GM12878 (cell line): Measurements from ENCODE around the gene CRY1. TPM values are rescaled to one million over a fixed set of nuclear protein-coding genes. Genes with fewer than 3 reads are reported as not detected.

Source experiments
- CEBPZ ChIP-seq: fragments of 150-350 bp; IDR thresholded peaks from 2 replicates; pipeline ENCODE4 v1.6.1; 2016; ENCODE audit warnings: low read depth, low read length
- CREB1 ChIP-seq: IDR thresholded peaks from 2 replicates; pipeline ENCODE4 v1.6.1; 2012; ENCODE audit warnings: low read depth, mild to moderate bottlenecking, inconsistent platforms
- CUX1 ChIP-seq: IDR thresholded peaks from 2 replicates; pipeline ENCODE4 v1.6.1; 2012; ENCODE audit warnings: improper control_type of control experiment, low read depth, low read length; ENCODE audit not compliant: insufficient replicate concordance
- EED ChIP-seq: sonication (generic); IDR thresholded peaks from 2 replicates; pipeline ENCODE4 v1.6.1; 2016; ENCODE audit warnings: antibody characterized with exemption, low read depth
- EGR1 ChIP-seq, 2 experiments: IDR thresholded peaks; 1 replicate in 1 of 2; 2 replicates in 1 of 2; pipeline ENCODE4 v1.6.1; 2011 to 2012; ENCODE audit warnings: low read depth in 2 of 2, low read length in 2 of 2, borderline replicate concordance in 1 of 2, mild to moderate bottlenecking in 1 of 2, moderate library complexity in 1 of 2
- FOXK2 ChIP-seq: fragments of 450-650 bp; IDR thresholded peaks from 2 replicates; pipeline ENCODE4 v1.6.1; 2017; ENCODE audit warnings: mild to moderate bottlenecking, moderate library complexity
- HDAC6 ChIP-seq: fragments of 200-600 bp; sonication (generic); IDR thresholded peaks from one replicate; pipeline ENCODE4 v1.8.0; 2017; ENCODE audit warnings: antibody characterized with exemption; ENCODE audit not compliant: unreplicated experiment
- KAT2A ChIP-seq: conservative IDR thresholded peaks from 2 replicates; pipeline ENCODE4 v1.6.1; 2011; ENCODE audit warnings: low read depth, low read length; ENCODE audit not compliant: control insufficient read depth
- LARP7 ChIP-seq: fragments of 450-650 bp; IDR thresholded peaks from 2 replicates; pipeline ENCODE4 v1.6.1; 2017; ENCODE audit warnings: mild to moderate bottlenecking
- MEF2B ChIP-seq: fragments of 450-650 bp; IDR thresholded peaks from 2 replicates; pipeline ENCODE4 v1.6.1; 2018; ENCODE audit warnings: mild to moderate bottlenecking, moderate library complexity; ENCODE audit not compliant: partially characterized antibody, poor library complexity, severe bottlenecking
- MXI1 ChIP-seq: fragments of 150-350 bp; IDR thresholded peaks from 2 replicates; pipeline ENCODE4 v1.6.1; 2011; ENCODE audit warnings: low read depth, mild to moderate bottlenecking, inconsistent platforms, low read length, improper control_type of control experiment
- MYB ChIP-seq: fragments of 150-350 bp; IDR thresholded peaks from 2 replicates; pipeline ENCODE4 v1.6.1; 2014; ENCODE audit warnings: mild to moderate bottlenecking, low read depth, low read length, borderline replicate concordance
- NRF1 ChIP-seq: conservative IDR thresholded peaks from 2 replicates; pipeline ENCODE4 v1.6.1; 2011; ENCODE audit warnings: mild to moderate bottlenecking, low read depth, low read length, improper control_type of control experiment
- RUNX3 ChIP-seq: IDR thresholded peaks from 2 replicates; pipeline ENCODE4 v1.6.1; 2012; ENCODE audit warnings: low read length, inconsistent platforms
- SIN3A ChIP-seq: IDR thresholded peaks from 2 replicates; pipeline ENCODE4 v1.6.1; 2012; ENCODE audit warnings: low read depth, low read length, improper control_type of control experiment
- ZBTB4 ChIP-seq: fragments of 450-650 bp; formaldehyde crosslinking; IDR thresholded peaks from 2 replicates; pipeline ENCODE4 v1.4.0; 2022; ENCODE audit warnings: mild to moderate bottlenecking, moderate library complexity
- ZNF24 ChIP-seq: fragments of 450-650 bp; IDR thresholded peaks from 2 replicates; pipeline ENCODE4 v1.6.1; 2017; ENCODE audit warnings: antibody characterized with exemption, mild to moderate bottlenecking
- ZNF384 ChIP-seq: IDR thresholded peaks from 2 replicates; pipeline ENCODE4 v1.6.1; 2012; ENCODE audit warnings: low read depth, mild to moderate bottlenecking, low read length, improper control_type of control experiment, borderline replicate concordance
- polyA plus RNA-seq, 11 experiments: library from polyadenylated mRNA; depleted of rRNA in 4 of 11; unstranded in 6 of 11; stranded (reverse) in 5 of 11; fragments of >200 nt; fragmentation: Nextera tagmentation in 4 of 11; fragmentation: Illumina TruSeq in 1 of 11; extraction: Ambion mirVana in 4 of 11; extraction: Trizol in 1 of 11; gene quantifications; 1 replicate in 1 of 11; 2 replicates in 10 of 11; pipeline versions ENCODE4 v1.2.1 to v1.2.3, GENCODE V29; 2011 to 2016; ENCODE audit warnings: inconsistent platforms in 2 of 11, missing spikeins in 2 of 11, low read depth in 1 of 11
- total RNA-seq, 4 experiments: library from RNA; depleted of rRNA in 3 of 4; stranded (reverse); fragments of >200 nt in 3 of 4; fragmentation: Illumina TruSeq in 1 of 4; extraction: Trizol in 1 of 4; gene quantifications; 2 replicates each; pipeline versions ENCODE4 v1.2.1 to v1.2.3, GENCODE V29; 2013 to 2021

CRY1 gene
- total and polyA plus RNA-seq, 10 of the 15 experiments (the other 5 are each of a cell fraction or from before 2014, with no cell fraction given): 1.6 to 10.9 (median 5.4) TPM

- no peak for TF ChIP-seq HDAC6
- TF ChIP-seq ZNF24: no peak
- no peak for TF ChIP-seq LARP7
- no peak for TF ChIP-seq KAT2A
- TF ChIP-seq EGR1 (IDR thresholded peaks at IDR 0.05; ENCODE audit: borderline replicate concordance in 1 of 2, low read depth in 2 of 2, low read length in 2 of 2): peak in 1 of 2 experiments; percentile 83; a peak in 2 of 3 replicates
- no peak for TF ChIP-seq ZBTB4 (CRISPR knock-in tag)
- TF ChIP-seq FOXK2: no peak
- TF ChIP-seq CEBPZ: no peak
- no peak for TF ChIP-seq ZNF384
- TF ChIP-seq CUX1: no peak
- TF ChIP-seq MXI1: peak; percentile 35; the same call in 1 of the 2 replicates
- TF ChIP-seq CREB1: peak; percentile 71
- 0 out of 2 replicates have a peak, but pooled peaks have one; percentile 58 for TF ChIP-seq EED
- no peak for TF ChIP-seq MYB
- no peak for TF ChIP-seq SIN3A
- no peak for TF ChIP-seq MEF2B
- peak; percentile 63 for TF ChIP-seq RUNX3
- TF ChIP-seq NRF1: no peak
Measured at GRCh38 chr12:106986625-106987389, 106.5 kb downstream of the CRY1 start, which contains the start of gene MTERF2 (continued).
